Left forelimb (tissue), 1 donor: Measurements from ENCODE around the gene SMIM8.
"Not testable (repeated sequence)": the region's sequence is repeated elsewhere in the genome, so short reads cannot be mapped to it uniquely, and the experiment has no call there.

ENCODE experiments used
- DNase-seq: peaks from one replicate; pipeline ENCODE4 v3.0.0-alpha.2; 2018; ENCODE audit warnings: low spot score

Gene SMIM8, protein sequence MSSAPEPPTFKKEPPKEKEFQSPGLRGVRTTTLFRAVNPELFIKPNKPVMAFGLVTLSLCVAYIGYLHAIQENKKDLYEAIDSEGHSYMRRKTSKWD

DNA sequence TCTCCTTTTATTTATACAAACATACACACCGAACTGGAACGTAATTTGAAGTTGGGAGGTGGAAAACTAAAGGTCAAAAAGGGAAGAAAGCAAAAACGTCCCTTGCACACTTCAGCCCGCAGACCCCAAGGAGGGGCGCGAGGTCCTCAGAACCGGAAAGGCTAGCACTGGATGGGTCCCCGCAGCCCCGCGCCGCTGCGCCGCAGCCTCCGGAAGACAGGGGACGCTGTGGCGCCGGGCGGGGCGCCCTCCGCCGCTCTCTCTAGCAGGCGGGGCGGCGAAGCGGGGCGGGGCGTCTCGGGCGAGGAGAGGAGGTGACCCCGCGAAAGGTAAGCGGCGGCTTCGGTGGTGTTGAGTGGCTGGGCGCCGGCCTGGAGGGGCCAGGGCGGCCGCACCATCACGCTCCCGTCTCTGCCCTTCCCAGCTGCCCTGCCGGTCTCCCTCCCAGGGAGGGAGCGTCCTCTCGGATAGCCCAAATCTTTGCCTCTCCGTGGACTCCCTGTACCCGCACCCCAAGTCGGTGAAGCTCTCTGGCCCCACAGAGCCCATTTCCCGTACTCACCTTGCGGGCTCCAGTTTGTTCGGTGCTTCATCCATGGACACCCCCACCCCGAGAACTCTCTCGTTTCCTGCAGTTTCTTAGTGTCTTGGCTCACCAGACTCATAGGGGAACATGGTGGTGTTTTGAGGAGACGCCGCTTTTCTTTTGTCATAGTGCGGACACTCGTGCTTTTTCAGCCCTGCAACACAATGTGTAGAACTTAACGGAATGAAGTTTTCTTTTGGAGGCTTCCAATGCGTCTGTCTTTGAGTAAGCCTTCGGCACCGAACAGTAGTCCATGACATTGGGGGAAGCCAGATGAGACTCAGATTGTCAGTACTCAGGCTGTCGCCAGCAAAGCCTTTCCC lies at the start of gene SMIM8:
TSS of gene SMIM8 (plus strand) at position 285 of the 909 bp plus-strand sequence. CDS start 14,444 bp downstream, outside the sequence.
- DNase-seq, result peak; percentile 88

- no peak for DNase-seq
Measured at GRCh38 chr6:87274660-87275274, 47.6 kb upstream of the SMIM8 start.

GRCh38 chr6:87276624-87277023 lies 45.8 kb upstream of the SMIM8 start:
- DNase-seq, result no peak

DNA sequence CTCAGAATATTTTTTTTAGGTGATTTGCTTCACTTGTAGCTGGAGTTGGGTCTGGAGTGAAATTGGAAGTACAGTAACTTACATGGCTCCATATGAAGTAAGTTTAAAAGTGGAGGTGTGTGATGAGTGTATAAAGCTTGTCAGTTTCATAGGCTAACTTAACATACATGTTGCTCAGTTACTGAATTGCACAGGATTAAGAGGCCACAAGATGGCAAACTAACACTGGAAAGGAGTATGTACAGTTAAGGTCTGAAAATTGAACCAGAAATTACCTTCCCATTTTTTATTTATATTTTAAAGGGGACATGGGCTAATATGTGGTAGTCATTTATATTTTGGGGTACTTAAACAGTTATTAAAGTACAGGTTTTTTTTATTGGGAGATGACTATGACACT lies 45.3 kb upstream of the SMIM8 start:
- no peak for DNase-seq

GRCh38 chr6:87279196-87279595 lies 43.2 kb upstream of the SMIM8 start:
- DNase-seq, result no peak

DNA sequence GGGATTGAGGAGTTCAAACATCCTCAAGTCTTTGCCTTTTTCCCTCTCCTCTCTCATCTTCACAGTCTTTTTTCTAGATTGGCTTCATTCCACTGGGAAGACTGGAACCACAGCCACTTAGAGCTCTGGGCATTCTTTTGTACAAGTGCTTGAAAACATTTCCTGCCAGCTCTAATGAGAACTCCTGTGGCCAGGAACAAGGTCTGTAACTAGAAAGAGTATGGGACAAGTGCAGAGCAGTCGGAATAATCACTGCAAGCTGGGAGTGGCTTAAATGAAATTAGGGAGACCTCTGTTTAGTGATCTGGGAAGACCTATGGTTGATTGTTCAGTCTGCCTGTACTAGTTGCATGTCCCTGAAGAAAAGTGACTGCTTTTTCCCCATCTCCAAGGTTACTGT lies 41.0 kb upstream of the SMIM8 start:
- DNase-seq, result no peak

DNA sequence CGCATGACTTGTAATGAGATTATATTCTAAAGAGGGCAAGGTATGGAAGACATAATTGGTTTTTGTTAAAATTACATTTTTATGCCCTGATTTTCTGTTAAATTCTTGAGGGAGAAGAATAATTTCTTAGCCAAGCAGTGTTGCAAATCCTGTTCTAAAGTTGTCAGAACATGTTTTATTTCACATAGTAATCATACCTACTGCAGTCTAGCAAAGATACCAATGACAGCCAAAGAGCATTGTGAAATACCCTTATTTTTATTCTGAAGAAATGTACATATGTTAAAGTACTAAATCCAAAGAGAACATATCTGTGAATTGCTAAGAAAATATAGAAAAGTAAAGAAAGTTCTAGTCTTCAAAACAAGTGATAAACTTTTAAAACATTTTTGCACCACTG lies 39.6 kb upstream of the SMIM8 start:
- no peak for DNase-seq

- no peak for DNase-seq
Measured at GRCh38 chr6:87283461-87283860, 38.9 kb upstream of the SMIM8 start.

- DNase-seq, result no peak
Measured at GRCh38 chr6:87287251-87287650, 35.1 kb upstream of the SMIM8 start.

GRCh38 chr6:87289571-87289970 lies 32.8 kb upstream of the SMIM8 start:
- DNase-seq, result no peak

GRCh38 chr6:87291883-87292282 lies 30.5 kb upstream of the SMIM8 start:
- no peak for DNase-seq

- no peak for DNase-seq
Measured at GRCh38 chr6:87293526-87293925, 28.9 kb upstream of the SMIM8 start.

DNA sequence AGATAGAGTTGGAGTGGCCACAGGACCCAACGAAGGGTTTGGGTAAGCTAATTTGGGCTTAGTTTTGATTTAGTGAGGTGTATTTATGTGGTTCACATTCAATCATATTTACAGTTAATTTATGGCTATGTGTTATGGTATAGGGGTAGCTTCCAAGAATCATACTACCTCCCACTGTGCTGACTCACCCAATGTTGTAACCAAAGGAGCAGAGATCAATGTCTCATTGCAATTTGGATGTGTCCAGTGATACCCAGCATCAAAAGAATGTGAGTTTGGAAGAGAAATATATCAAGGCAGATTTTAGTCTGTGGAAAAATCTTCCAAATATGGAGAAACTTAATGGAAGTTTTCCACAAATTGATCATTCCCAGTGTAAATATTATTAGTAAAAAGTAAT lies 25.3 kb upstream of the SMIM8 start:
- no peak for DNase-seq

GRCh38 chr6:87301277-87301676 lies 21.1 kb upstream of the SMIM8 start:
- not testable (repeated sequence) for DNase-seq

- no peak for DNase-seq
Measured at GRCh38 chr6:87308970-87309369, 13.4 kb upstream of the SMIM8 start.

DNA sequence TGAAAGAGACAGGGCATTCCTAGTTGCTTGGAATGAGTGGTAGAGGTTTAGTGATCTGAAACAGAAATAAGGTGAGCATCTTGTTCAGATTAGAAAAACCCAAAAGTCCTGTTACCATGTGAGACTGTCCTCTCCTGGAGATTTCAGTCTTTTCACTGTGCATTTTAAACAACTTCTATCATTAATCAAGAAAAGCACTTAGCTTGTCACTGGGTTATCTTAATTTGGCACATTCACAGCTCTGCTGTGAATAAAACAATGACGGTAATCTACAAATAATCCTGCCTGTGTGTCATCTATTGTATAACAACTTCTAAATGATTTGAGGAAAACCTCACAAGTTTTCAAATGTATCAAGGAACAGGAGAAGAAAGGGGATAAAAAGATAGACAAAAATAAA lies 9.5 kb upstream of the SMIM8 start:
- DNase-seq, result no peak

DNA sequence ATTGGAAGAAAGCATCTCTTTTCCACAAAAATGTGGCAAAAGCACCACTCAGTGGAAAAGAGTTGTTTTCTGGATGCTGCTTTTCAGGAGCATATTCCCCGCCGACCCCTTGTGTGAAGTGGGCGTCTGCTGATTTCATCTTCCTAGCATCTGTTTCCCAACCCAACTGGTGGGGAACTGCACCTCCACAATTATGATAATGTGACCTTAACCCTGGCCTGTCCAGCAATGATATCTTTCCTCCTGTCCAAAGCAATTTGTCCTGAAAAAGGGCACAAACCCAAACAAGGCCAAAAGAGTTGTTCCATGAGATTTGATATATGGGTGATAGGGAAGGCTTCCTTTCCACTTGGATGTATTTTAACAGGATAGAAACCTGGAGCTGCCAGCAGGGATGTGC lies 7.3 kb upstream of the SMIM8 start:
- no peak for DNase-seq

GRCh38 chr6:87319271-87319987 lies 3.0 kb upstream of the SMIM8 start:
- no peak for DNase-seq

DNA sequence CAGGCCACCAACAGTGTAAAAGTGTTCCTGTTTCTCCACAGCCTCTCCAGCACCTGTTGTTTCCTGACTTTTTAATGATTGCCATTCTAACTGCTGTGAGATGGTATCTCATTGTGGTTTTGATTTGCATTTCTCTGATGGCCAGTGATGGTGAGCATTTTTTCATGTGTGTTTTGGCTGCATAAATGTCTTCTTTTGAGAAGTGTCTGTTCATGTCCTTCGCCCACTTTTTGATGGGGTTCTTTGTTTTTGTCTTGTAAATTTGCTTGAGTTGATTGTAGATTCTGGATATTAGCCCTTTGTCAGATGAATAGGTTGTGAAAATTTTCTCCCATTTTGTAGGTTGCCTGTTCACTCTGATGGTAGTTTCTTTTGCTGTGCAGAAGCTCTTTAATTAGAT lies 1.5 kb downstream of the SMIM8 start:
- DNase-seq, result not testable (repeated sequence)

DNA sequence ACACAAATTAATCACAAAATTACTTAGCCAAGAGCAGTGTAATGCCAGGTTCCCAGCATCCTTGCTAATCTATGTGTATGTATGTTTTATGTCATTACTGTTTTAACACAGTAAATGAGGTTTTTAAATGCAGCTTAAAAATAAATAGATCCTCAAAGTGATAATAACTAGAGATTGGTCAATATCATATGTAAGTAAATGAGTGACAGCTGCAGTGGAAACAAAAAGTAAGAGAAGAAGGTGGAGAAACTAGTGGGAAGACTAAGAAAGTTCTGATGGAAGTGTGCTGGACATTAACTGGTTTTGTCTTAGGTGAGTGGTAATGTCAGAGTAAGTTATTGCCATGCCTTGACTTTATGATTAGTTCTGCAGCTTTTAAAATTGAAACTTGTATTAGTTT lies 8.6 kb downstream of the SMIM8 start:
- no peak for DNase-seq

DNA sequence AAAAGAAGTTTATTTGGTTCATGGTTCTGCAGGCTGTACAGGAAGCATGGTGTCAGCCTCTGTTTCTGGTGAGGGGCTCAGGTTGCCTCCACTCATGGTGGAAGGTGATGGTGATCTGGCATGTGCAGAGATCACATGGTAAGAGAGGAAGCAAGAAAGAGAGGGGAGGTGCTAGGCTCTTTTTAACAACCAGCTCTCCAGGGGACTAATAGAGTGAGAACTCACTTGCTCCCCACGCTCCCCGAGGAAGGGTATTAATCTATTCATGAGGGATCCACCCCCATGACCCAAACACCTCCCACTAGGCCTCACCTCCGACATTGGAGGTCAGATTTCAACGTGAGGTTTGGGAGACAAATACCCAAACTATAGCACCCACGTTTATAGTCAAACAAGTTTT lies 10.6 kb downstream of the SMIM8 start:
- no peak for DNase-seq

DNA sequence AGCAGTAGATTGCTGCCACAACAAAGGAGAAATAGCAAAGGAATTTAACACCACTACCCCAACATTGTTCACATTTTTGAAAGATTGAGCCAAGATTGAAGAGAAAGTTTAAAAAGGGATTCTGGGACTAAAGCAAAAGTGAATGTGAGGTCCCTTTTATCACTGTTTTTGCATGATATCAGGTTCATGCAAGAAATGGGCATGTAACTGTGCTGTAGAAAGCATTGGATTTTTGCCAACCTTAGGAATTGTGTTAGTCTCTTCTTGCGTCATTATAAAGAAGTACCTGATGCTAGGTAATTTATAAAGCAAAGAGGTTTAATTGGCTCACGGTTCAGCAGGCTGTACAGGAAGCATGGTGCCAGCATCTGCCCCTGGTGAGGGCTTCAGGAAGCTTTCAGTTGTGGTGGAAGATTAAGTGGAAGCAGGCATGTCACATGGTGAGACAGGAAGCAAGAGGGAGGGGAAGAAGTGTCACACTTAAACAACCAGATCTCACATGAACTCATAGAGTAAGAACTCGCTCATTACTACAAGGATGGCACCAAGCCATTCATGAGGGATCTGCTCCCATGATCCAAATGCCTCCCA lies 11.3 kb downstream of the SMIM8 start:
- DNase-seq, result no peak
